HepG2 (cell line): ENCODE data around the gene ACSS1. TPM values are rescaled to one million over a fixed set of nuclear protein-coding genes. Genes with fewer than 3 reads are reported as not detected.

ENCODE experiments used
- ATAC-seq: fragments of 200-7000 bp; cut with Tn5 transposase; 3 replicates; pipeline ENCODE4 v1.9.1; 2020; ENCODE audit warnings: mild to moderate bottlenecking, moderate library complexity
- BruUV-seq: library from RNA; stranded (reverse); fragments of 400-500 nt; replicated peaks from 2 replicates; lab custom pipeline; 2021; lab: Mats Ljungman, UMichigan
- CTCF ChIA-PET: fragments of 300-600 bp; formaldehyde crosslinking; extraction: SDS; loops from one replicate; lab custom pipeline; 2021; ENCODE audit warnings: low total read pairs, inconsistent platforms, low intra/inter-chr PET ratio; lab: Yijun Ruan, JAX
- POLR2A ChIA-PET: fragments of 350-600 bp; sonication (Branson Sonifier 250); formaldehyde crosslinking; loops from one replicate; lab custom pipeline; 2020; ENCODE audit warnings: antibody characterized with exemption, inconsistent platforms; lab: Yijun Ruan, JAX
- DNase-seq: peaks from one replicate; pipeline ENCODE4 v3.0.0-alpha.2; 2015; ENCODE audit warnings: low spot score
- FAIRE-seq: peaks from 3 replicates; lab custom pipeline; 2011; peaks lifted over from hg19 to GRCh38; lab: Jason Lieb, UNC
- H2AFZ ChIP-seq: one replicate; pipeline ENCODE4 v1.6.1; 2011; ENCODE audit warnings: low read length, inconsistent platforms
- H3K27ac ChIP-seq: fragments of 300-600 bp; 3 replicates; pipeline ENCODE4 v1.8.0; 2011; ENCODE audit warnings: mixed run types, mild to moderate bottlenecking, mixed read lengths, low read length, inconsistent platforms; ENCODE audit not compliant: insufficient read depth; ENCODE audit errors: extremely low read length
- H3K27me3 ChIP-seq, 2 experiments: fragments of 200-600 bp in 1 of 2; 2 replicates in 1 of 2; 3 replicates in 1 of 2; pipeline versions ENCODE4 v1.6.0 to v1.8.0; 2011; ENCODE audit warnings: low read length in 2 of 2, mild to moderate bottlenecking in 2 of 2, moderate library complexity in 2 of 2, inconsistent platforms in 1 of 2; ENCODE audit not compliant: insufficient read depth in 2 of 2, control insufficient read depth in 1 of 2
- H3K36me3 ChIP-seq, 2 experiments: fragments of 200-600 bp in 1 of 2; replicated peaks in 1 of 2; 2 replicates in 1 of 2; 3 replicates in 1 of 2; pipeline versions ENCODE4 v1.5.1 to v1.8.0; 2011; ENCODE audit warnings: low read length in 2 of 2, inconsistent platforms in 1 of 2; ENCODE audit not compliant: insufficient read depth in 2 of 2, control insufficient read depth in 1 of 2
- H3K4me1 ChIP-seq: 2 replicates; pipeline ENCODE4 v1.5.1; 2012; ENCODE audit warnings: low read length, inconsistent platforms; ENCODE audit not compliant: insufficient read depth
- H3K4me2 ChIP-seq: 2 replicates; pipeline ENCODE4 v1.6.0; 2011; ENCODE audit warnings: low read depth, low read length, inconsistent platforms
- H3K4me3 ChIP-seq, 3 experiments: fragments of 200-600 bp in 1 of 3; sonication (generic), shearing (Covaris generic) in 1 of 3; replicated peaks in 1 of 3; 2 replicates each; pipeline ENCODE4 v1.5.1; 2011 to 2016; ENCODE audit warnings: low read length in 3 of 3, inconsistent platforms in 2 of 3, low read depth in 2 of 3, mild to moderate bottlenecking in 2 of 3, control low read depth in 1 of 3, mixed read lengths in 1 of 3; ENCODE audit not compliant: insufficient read depth in 1 of 3
- H3K79me2 ChIP-seq: one replicate; pipeline ENCODE4 v1.6.1; 2011; ENCODE audit warnings: low read length, inconsistent platforms; ENCODE audit not compliant: insufficient read depth
- H3K9ac ChIP-seq: 2 replicates; pipeline ENCODE4 v1.6.0; 2011; ENCODE audit warnings: mild to moderate bottlenecking, low read depth, low read length, inconsistent platforms; ENCODE audit not compliant: insufficient read depth
- H3K9me3 ChIP-seq: 2 replicates; pipeline ENCODE4 v1.5.1; 2012; ENCODE audit warnings: mild to moderate bottlenecking, low read length
- H4K20me1 ChIP-seq: 2 replicates; pipeline ENCODE4 v1.6.0; 2011; ENCODE audit warnings: inconsistent platforms, mild to moderate bottlenecking, low read length, moderate library complexity; ENCODE audit not compliant: insufficient read depth
- ARHGAP35 ChIP-seq: sonication (generic); formaldehyde crosslinking; IDR thresholded peaks from 2 replicates; pipeline ENCODE4 v1.9.0; 2022; ENCODE audit warnings: mild to moderate bottlenecking, inconsistent platforms, moderate library complexity, missing genetic modification reagents, borderline replicate concordance
- ATF1 ChIP-seq: IDR thresholded peaks from 2 replicates; pipeline ENCODE4 v1.6.1; 2016; ENCODE audit warnings: mild to moderate bottlenecking, control low read depth
- GABPA ChIP-seq, 2 experiments: IDR thresholded peaks; 2 replicates each; pipeline ENCODE4 v1.6.1; 2011 to 2016; ENCODE audit warnings: low read depth in 2 of 2, low read length in 1 of 2, missing biosample characterization in 1 of 2, missing genetic modification characterization in 1 of 2
- HNF4A ChIP-seq: sonication (generic); formaldehyde crosslinking; IDR thresholded peaks from 2 replicates; pipeline ENCODE4 v1.4.0; 2020; ENCODE audit warnings: missing genetic modification reagents
- WGBS: methylation state at CpG from one replicate; pipeline ENCODE4 v1.1.6; 2017; ENCODE audit warnings: low lambda C conversion rate; 5-methylcytosine and 5-hydroxymethylcytosine counted together
- in situ Hi-C: cut with HindIII; loops from 2 replicates; pipeline ENCODE4 v1.10.0; 2017; ENCODE audit warnings: low pct_unique_long_range_greater_than_20kb; ENCODE audit not compliant: extremely low pct_ligation_motif_present
- intact Hi-C: fragments of 100-400 bp; cut with micrococcal nuclease; formaldehyde crosslinking; loops from one replicate; pipeline ENCODE4 v1.10.0; 2022; ENCODE audit not compliant: unreplicated experiment
- polyA plus RNA-seq, 8 experiments: library from polyadenylated mRNA; depleted of rRNA in 3 of 8; stranded (reverse) in 7 of 8; unstranded in 1 of 8; fragments of >200 nt; fragmentation: Illumina TruSeq in 4 of 8; extraction: Trizol in 4 of 8; gene quantifications; 2 replicates each; pipeline versions ENCODE4 v1.2.1 to v1.2.3, GENCODE V29; 2011 to 2016; ENCODE audit warnings: low read depth in 4 of 8, missing spikeins in 1 of 8, mixed read lengths in 1 of 8; ENCODE audit not compliant: insufficient read depth in 1 of 8
- total RNA-seq, 5 experiments: library from RNA; depleted of rRNA; stranded (reverse); fragments of >200 nt; fragmentation: Illumina TruSeq; extraction: Trizol; gene quantifications; 2 replicates each; pipeline ENCODE4 v1.2.3, GENCODE V29; 2016; ENCODE audit warnings: low read depth in 1 of 5

Gene ACSS1
- total and polyA plus RNA-seq, 2 of the 13 experiments (the other 11 are each of a cell fraction or from before 2014, with no cell fraction given) = 15.2 to 41.6 TPM

- Histone ChIP-seq H3K36me3 (no peaks in the 10 kb centered on the region), H4K20me1 (no peaks in the 10 kb centered on the region), H3K4me3 (no peak overlapping the region), H3K79me2 (no peaks in the 10 kb centered on the region), H3K4me1 (peaks cover 44% of the 10 kb centered on the region), H3K27ac (no peak overlapping the region), H3K27me3 (peaks cover 0 to 2% of the 10 kb centered on the region in 2 experiments; a peak in 1 of 5 replicates)
- POLR2A ChIA-PET = interaction anchor here (1.8 kb wide), 1 partner anchor 13 kb away, joined by 6 read pairs; no protein-coding TSS in a partner anchor
- WGBS = 63% methylated on average over 4 of the region's 5 CpGs
- no TSS peak for BruUV-seq
- intact Hi-C loops = no loop called here
- TF ChIP-seq GABPA (IDR thresholded peaks at IDR 0.05; ENCODE audit: low read depth, low read length) = 0 out of 2 replicates have a peak, but pooled peaks have one; percentile 4
- TF ChIP-seq GABPA (CRISPR knock-in tag; IDR thresholded peaks at IDR 0.05; ENCODE audit: low read depth) = no peak
- no peak for TF ChIP-seq ATF1 (CRISPR knock-in tag)
- TF ChIP-seq, all 625 proteins: peak for 1
- ATAC-seq = no peak
- no peak for DNase-seq
- no peak overlapping the region for H3K4me2 ChIP-seq
- H2AFZ ChIP-seq = no peak overlapping the region
- in situ Hi-C loops = no loop called here
- H3K9ac ChIP-seq = no peak overlapping the region
- FAIRE-seq = no peak
- H3K9me3 ChIP-seq = no peaks in the 10 kb centered on the region
- CTCF ChIA-PET = no interaction called here
These were observed 37.6 kb downstream of the ACSS1 start for GRCh38 chr20:25020345-25020744.

GRCh38 chr20:25019381-25020155 is 38.4 kb downstream of the ACSS1 start:
- Histone ChIP-seq H3K79me2 (no peaks in the 10 kb centered on the region), H3K36me3 (no peaks in the 10 kb centered on the region), H3K4me3 (no peak overlapping the region), H2AFZ (no peak overlapping the region), H3K4me1 (peaks cover 44% of the 10 kb centered on the region), H3K27ac (no peak overlapping the region), H3K27me3 (peaks cover 0 to 2% of the 10 kb centered on the region in 2 experiments; a peak in 1 of 5 replicates), H3K4me2 (no peak overlapping the region), H3K9ac (no peak overlapping the region), H3K9me3 (no peaks in the 10 kb centered on the region), H4K20me1 (no peaks in the 10 kb centered on the region)
- DNase-seq (peak; percentile 44), FAIRE-seq (no peak), ATAC-seq (peak; percentile 13; the same call in 2 of the 3 replicates)
- POLR2A ChIA-PET = interaction anchor here (1.8 kb wide), 1 partner anchor 13 kb away, joined by 6 read pairs; no protein-coding TSS in a partner anchor
- intact Hi-C loops (loop anchor here (5.0 kb wide), 1 partner anchor 38 kb away; the partner anchor contains the start of gene ACSS1), in situ Hi-C loops (no loop called here)
- no TSS peak for BruUV-seq
- WGBS = 66% methylated on average over 13 of the region's 16 CpGs
- CTCF ChIA-PET = no interaction called here
- TF ChIP-seq ARHGAP35 (no peak), HNF4A (CRISPR knock-in tag) (peak; percentile 11; the same call in 1 of the 2 replicates)
